Measurements from ENCODE around the gene MBD3L1.

DNA sequence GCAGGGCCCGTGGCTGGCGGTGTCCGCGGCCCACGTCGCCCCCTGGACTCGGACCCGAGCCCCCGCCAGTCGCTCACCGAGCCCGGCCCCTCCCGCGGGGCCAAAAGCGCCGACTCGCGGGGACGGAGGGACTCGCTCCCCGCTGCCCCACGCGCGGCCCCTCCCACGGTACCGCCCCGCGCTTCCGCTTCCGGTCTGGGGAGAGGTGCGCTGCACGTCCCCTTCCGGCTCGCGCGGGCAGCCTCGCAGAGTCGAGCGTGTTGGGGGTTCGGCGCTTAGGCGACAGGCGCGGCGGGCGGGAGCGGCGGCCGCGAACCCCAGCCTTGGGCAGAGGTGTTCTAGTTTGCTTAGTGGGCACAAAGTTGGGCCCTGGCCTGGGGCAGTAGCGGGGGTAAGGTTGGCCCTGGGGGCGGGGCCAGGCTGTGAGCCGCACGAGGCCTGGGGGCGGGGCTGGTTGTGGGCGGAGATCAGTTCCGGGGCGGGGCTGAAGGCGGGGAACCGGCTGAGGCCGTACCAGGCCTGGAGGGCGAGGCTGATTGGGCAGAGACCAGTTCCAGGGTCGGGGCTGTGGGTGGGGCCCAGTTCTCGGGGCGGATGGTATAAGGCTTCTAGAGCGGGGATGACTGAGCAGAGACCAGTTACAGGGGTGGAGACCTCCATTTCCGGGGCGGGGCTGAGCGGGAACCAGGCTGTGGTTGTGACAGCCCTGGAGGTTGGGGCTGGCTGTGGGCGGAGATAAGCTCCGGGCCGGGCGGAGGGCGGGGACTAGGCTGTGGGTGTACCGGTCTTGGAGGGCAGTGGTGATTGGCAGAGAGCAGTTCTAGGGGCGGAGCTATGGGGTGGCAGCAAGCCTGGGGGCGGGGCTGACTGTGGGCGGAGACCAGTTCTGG is at the start of gene MBD3L1, which contains the start of gene ZNF558:
- no peak for TF ChIP-seq RARA (CRISPR knock-in tag; IDR thresholded peaks at IDR 0.05)
- TF ChIP-seq, protein P1, sequence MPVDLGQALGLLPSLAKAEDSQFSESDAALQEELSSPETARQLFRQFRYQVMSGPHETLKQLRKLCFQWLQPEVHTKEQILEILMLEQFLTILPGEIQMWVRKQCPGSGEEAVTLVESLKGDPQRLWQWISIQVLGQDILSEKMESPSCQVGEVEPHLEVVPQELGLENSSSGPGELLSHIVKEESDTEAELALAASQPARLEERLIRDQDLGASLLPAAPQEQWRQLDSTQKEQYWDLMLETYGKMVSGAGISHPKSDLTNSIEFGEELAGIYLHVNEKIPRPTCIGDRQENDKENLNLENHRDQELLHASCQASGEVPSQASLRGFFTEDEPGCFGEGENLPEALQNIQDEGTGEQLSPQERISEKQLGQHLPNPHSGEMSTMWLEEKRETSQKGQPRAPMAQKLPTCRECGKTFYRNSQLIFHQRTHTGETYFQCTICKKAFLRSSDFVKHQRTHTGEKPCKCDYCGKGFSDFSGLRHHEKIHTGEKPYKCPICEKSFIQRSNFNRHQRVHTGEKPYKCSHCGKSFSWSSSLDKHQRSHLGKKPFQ (CRISPR knock-in tag; IDR thresholded peaks at IDR 0.05; ENCODE audit: insufficient replicate concordance) = no peak
- TF ChIP-seq, protein P2, sequence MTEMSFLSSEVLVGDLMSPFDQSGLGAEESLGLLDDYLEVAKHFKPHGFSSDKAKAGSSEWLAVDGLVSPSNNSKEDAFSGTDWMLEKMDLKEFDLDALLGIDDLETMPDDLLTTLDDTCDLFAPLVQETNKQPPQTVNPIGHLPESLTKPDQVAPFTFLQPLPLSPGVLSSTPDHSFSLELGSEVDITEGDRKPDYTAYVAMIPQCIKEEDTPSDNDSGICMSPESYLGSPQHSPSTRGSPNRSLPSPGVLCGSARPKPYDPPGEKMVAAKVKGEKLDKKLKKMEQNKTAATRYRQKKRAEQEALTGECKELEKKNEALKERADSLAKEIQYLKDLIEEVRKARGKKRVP (CRISPR knock-in tag; IDR thresholded peaks at IDR 0.05) = no peak

Measured in HepG2 (cell line).